Effector memory CD4-positive, alpha-beta T cell (primary cell): Measurements from ENCODE around the gene CCDC88C.

Source experiments
- DNase-seq, 3 donors: peaks; one replicate each; pipeline ENCODE4 v3.0.0-alpha.2; 2020
- H3K27ac ChIP-seq: 2 replicates; pipeline ENCODE4 v1.7.0; 2013; ENCODE audit warnings: mild to moderate bottlenecking, low read length, moderate library complexity; ENCODE audit not compliant: insufficient read depth, poor library complexity, severe bottlenecking
- H3K27me3 ChIP-seq: replicated peaks from 2 replicates; pipeline ENCODE4 v1.7.0; 2013; ENCODE audit warnings: mild to moderate bottlenecking, low read length; ENCODE audit not compliant: insufficient read depth, control insufficient read depth, poor library complexity, severe bottlenecking
- H3K36me3 ChIP-seq: 2 replicates; pipeline ENCODE4 v1.7.0; 2013; ENCODE audit warnings: mild to moderate bottlenecking, low read length, moderate library complexity; ENCODE audit not compliant: control insufficient read depth, insufficient read depth
- H3K4me1 ChIP-seq: 2 replicates; pipeline ENCODE4 v1.7.0; 2013; ENCODE audit warnings: low read length, mild to moderate bottlenecking; ENCODE audit not compliant: control insufficient read depth, insufficient read depth, poor library complexity, severe bottlenecking
- H3K4me3 ChIP-seq: 2 replicates; pipeline ENCODE4 v1.7.0; 2013; ENCODE audit warnings: low read length, low read depth, mild to moderate bottlenecking; ENCODE audit not compliant: insufficient read depth, poor library complexity, severe bottlenecking
- H3K9me3 ChIP-seq: 2 replicates; pipeline ENCODE4 v1.7.0; 2013; ENCODE audit warnings: mild to moderate bottlenecking, low read length, moderate library complexity; ENCODE audit not compliant: control insufficient read depth

CCDC88C gene

GRCh38 chr14:91284146-91284790 lies 133.4 kb downstream of the CCDC88C start:
- H3K36me3 ChIP-seq: peaks cover 99% of the 10 kb centered on the region
- H3K4me1 ChIP-seq: no peaks in the 10 kb centered on the region
- no peak for DNase-seq
- H3K27me3 ChIP-seq: no peaks in the 10 kb centered on the region
- H3K9me3 ChIP-seq: no peaks in the 10 kb centered on the region
- no peak overlapping the region for H3K27ac ChIP-seq
- no peak overlapping the region for H3K4me3 ChIP-seq

DNA sequence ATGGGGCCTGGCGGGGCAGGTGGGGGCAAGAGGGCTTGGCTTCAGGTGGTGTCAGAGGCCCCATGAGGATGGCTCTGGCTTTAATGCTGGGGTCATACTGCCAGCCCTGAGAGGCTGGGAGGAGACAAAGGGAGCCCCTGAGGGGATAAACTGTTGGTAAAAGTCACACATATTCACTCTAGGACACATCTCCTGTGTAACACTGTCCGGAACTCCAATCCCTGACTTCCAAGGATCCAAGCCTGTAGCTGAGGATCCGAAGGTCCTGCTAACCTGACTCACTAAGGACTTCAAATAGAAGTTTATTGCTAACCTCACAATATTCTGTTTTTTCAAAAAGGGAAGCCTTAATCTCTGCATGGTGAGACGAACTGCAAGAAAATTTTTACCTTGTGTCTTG lies 134.0 kb downstream of the CCDC88C start:
- H3K4me1 ChIP-seq: no peaks in the 10 kb centered on the region
- H3K27me3 ChIP-seq: no peaks in the 10 kb centered on the region
- H3K27ac ChIP-seq: no peak overlapping the region
- H3K36me3 ChIP-seq: peaks cover 99% of the 10 kb centered on the region
- H3K4me3 ChIP-seq: no peak overlapping the region
- no peaks in the 10 kb centered on the region for H3K9me3 ChIP-seq
- DNase-seq: no peak

DNA sequence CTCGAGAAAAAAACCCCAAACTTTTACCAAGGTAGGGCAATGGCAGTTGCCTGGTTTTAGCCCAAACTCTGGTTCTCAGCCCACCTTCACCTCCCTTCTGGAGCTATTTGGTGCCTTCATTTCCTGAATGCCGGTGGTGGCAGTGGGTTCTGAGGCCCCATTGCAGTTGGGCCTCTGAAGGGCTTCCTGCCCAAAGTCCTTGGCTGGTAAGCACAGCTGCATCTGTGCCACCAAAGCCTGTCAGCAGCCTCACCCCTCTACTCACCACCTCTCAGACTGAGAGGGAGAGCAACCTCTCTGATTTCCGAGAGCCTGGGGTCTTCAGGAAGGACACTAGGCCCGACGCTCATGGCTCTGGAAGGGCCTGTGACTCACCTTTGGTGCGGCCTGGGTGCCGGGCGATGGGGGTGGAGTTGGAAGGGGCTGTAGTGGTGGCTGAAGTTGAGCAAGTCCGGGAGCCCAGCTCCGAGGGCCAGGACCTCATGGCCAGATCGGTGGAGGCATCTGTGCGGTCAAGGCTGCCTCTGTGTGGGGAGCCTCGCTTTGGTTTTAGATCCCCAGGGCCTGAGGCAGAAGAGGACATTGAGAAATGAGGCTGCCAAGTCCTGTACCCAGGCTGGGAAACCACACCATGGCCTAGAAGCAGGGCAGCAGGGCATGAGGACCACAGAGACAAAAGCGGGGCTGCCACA lies 134.5 kb downstream of the CCDC88C start:
- H3K36me3 ChIP-seq: peaks cover 99% of the 10 kb centered on the region

GRCh38 chr14:91281346-91281745 lies 136.3 kb downstream of the CCDC88C start:
- no peak for DNase-seq
- H3K27me3 ChIP-seq: no peaks in the 10 kb centered on the region
- no peak overlapping the region for H3K4me3 ChIP-seq
- H3K4me1 ChIP-seq: no peaks in the 10 kb centered on the region
- peaks cover 100% of the 10 kb centered on the region for H3K36me3 ChIP-seq
- H3K9me3 ChIP-seq: no peaks in the 10 kb centered on the region
- no peak overlapping the region for H3K27ac ChIP-seq

More for the DNA sequence above, 134.5 kb downstream of the CCDC88C start:
- Histone ChIP-seq H3K4me1 (no peaks in the 10 kb centered on the region), H3K27me3 (no peaks in the 10 kb centered on the region), H3K4me3 (no peak overlapping the region), H3K27ac (peak overlapping the region; percentile 28), H3K9me3 (no peaks in the 10 kb centered on the region)
- no peak for DNase-seq

- H3K27ac ChIP-seq: no peak overlapping the region
- no peak overlapping the region for H3K4me3 ChIP-seq
- no peaks in the 10 kb centered on the region for H3K4me1 ChIP-seq
- H3K36me3 ChIP-seq: peaks cover 96% of the 10 kb centered on the region
- H3K9me3 ChIP-seq: no peaks in the 10 kb centered on the region
- DNase-seq: no peak
- H3K27me3 ChIP-seq: no peaks in the 10 kb centered on the region
Observed at GRCh38 chr14:91280129-91280528, 137.5 kb downstream of the CCDC88C start.

- Histone ChIP-seq H3K36me3 (peaks cover 96% of the 10 kb centered on the region), H3K9me3 (no peaks in the 10 kb centered on the region), H3K27ac (peak overlapping the region; percentile 3), H3K4me3 (no peak overlapping the region), H3K4me1 (no peaks in the 10 kb centered on the region), H3K27me3 (no peaks in the 10 kb centered on the region)
- no peak for DNase-seq
Observed at GRCh38 chr14:91279354-91279753, 138.3 kb downstream of the CCDC88C start.

- H3K27me3 ChIP-seq: no peaks in the 10 kb centered on the region
- H3K36me3 ChIP-seq: peaks cover 96% of the 10 kb centered on the region
- no peak overlapping the region for H3K27ac ChIP-seq
- no peak overlapping the region for H3K4me3 ChIP-seq
- DNase-seq: no peak
- H3K4me1 ChIP-seq: no peaks in the 10 kb centered on the region
- no peaks in the 10 kb centered on the region for H3K9me3 ChIP-seq
Observed at GRCh38 chr14:91278383-91278715, 139.3 kb downstream of the CCDC88C start.

DNA sequence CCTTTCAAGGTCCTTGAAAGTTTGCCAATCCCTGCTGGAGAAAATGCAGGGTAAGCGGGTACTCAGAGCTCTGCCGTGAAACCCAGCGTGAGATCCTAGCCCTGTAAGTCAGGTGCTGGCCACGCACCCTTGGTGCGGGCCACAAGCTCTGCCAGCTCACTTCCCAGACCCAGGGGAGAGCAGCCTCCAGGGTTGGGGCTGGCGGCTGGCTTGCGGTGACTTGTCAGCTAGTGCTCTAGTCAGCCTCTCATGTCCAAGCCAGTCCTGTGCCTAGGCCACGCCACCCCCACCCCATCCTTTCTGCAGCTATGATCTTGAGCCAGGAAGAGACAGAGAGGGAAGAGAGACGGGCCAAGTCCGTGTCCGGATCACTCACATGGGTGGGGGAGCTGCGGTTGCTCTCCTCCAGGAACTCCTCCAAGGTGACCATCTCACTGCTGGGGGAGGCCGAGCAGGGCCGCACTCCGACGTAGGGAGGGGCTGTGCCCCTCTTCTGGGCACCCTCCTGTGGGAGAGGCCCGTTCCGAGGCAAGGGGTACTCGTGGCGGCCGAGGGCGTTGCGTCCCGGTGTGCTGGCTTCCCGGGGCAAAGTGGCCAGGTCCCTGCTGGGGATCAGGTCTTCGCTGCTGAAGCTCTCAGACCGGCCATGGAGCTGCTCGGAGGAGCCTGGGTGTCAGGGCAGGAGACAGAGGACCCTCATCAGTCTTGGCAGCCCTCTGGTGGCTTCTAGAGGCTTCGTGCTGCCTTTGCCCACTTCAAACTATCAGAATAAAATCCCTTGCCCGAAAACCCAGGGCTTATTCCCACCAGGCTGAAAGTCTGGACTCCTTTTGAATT lies 139.9 kb downstream of the CCDC88C start:
- Histone ChIP-seq H3K36me3 (peaks cover 96% of the 10 kb centered on the region), H3K9me3 (no peaks in the 10 kb centered on the region), H3K4me1 (no peaks in the 10 kb centered on the region), H3K27ac (no peak overlapping the region), H3K27me3 (no peaks in the 10 kb centered on the region), H3K4me3 (no peak overlapping the region)
- DNase-seq: no peak

GRCh38 chr14:91274796-91275195 lies 142.8 kb downstream of the CCDC88C start:
- Histone ChIP-seq H3K27ac (no peak overlapping the region), H3K4me1 (no peaks in the 10 kb centered on the region), H3K27me3 (no peaks in the 10 kb centered on the region), H3K4me3 (no peak overlapping the region), H3K9me3 (no peaks in the 10 kb centered on the region), H3K36me3 (peaks cover 88% of the 10 kb centered on the region)
- DNase-seq: no peak

DNA sequence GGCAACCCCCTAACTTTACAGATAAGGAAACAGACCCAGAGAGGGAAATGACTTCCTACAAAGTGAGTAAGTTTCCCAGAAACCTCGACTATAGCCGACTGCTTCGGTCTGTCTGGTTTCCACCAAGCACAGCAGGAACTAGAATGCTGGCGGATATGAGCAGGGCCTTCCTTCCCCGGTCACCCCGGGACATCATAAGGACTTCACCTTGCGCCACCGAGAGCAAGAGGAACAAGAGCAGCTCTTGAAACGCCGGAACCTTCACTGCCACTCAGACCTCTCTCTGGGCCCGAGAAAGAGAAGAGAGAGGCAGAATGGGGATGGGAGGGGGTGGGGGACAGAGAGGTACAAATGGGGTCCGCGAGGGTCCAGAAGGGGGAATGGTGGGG lies 143.7 kb downstream of the CCDC88C start:
- H3K9me3 ChIP-seq: no peaks in the 10 kb centered on the region
- no peaks in the 10 kb centered on the region for H3K27me3 ChIP-seq
- no peak overlapping the region for H3K4me3 ChIP-seq
- peaks cover 82% of the 10 kb centered on the region for H3K36me3 ChIP-seq
- no peak for DNase-seq
- H3K27ac ChIP-seq: no peak overlapping the region
- no peaks in the 10 kb centered on the region for H3K4me1 ChIP-seq
